Diencephalon (tissue), 1 donor: Measurements from ENCODE around the gene MUC5B. TPM values are rescaled to one million over a fixed set of nuclear protein-coding genes. Genes with fewer than 3 reads are reported as not detected.

Experiments used
- small RNA-seq: library from RNA; depleted of rRNA; stranded (forward); fragments of <200 nt; gene quantifications from one replicate; pipeline ENCODE3, GENCODE V24; 2014
- total RNA-seq: library from RNA; depleted of rRNA; stranded (reverse); fragments of >200 nt; gene quantifications from one replicate; pipeline ENCODE4 v1.2.3, GENCODE V29; 2014

MUC5B gene, protein sequence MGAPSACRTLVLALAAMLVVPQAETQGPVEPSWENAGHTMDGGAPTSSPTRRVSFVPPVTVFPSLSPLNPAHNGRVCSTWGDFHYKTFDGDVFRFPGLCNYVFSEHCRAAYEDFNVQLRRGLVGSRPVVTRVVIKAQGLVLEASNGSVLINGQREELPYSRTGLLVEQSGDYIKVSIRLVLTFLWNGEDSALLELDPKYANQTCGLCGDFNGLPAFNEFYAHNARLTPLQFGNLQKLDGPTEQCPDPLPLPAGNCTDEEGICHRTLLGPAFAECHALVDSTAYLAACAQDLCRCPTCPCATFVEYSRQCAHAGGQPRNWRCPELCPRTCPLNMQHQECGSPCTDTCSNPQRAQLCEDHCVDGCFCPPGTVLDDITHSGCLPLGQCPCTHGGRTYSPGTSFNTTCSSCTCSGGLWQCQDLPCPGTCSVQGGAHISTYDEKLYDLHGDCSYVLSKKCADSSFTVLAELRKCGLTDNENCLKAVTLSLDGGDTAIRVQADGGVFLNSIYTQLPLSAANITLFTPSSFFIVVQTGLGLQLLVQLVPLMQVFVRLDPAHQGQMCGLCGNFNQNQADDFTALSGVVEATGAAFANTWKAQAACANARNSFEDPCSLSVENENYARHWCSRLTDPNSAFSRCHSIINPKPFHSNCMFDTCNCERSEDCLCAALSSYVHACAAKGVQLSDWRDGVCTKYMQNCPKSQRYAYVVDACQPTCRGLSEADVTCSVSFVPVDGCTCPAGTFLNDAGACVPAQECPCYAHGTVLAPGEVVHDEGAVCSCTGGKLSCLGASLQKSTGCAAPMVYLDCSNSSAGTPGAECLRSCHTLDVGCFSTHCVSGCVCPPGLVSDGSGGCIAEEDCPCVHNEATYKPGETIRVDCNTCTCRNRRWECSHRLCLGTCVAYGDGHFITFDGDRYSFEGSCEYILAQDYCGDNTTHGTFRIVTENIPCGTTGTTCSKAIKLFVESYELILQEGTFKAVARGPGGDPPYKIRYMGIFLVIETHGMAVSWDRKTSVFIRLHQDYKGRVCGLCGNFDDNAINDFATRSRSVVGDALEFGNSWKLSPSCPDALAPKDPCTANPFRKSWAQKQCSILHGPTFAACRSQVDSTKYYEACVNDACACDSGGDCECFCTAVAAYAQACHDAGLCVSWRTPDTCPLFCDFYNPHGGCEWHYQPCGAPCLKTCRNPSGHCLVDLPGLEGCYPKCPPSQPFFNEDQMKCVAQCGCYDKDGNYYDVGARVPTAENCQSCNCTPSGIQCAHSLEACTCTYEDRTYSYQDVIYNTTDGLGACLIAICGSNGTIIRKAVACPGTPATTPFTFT (N-terminal part only)
- not detected for total RNA-seq

DNA sequence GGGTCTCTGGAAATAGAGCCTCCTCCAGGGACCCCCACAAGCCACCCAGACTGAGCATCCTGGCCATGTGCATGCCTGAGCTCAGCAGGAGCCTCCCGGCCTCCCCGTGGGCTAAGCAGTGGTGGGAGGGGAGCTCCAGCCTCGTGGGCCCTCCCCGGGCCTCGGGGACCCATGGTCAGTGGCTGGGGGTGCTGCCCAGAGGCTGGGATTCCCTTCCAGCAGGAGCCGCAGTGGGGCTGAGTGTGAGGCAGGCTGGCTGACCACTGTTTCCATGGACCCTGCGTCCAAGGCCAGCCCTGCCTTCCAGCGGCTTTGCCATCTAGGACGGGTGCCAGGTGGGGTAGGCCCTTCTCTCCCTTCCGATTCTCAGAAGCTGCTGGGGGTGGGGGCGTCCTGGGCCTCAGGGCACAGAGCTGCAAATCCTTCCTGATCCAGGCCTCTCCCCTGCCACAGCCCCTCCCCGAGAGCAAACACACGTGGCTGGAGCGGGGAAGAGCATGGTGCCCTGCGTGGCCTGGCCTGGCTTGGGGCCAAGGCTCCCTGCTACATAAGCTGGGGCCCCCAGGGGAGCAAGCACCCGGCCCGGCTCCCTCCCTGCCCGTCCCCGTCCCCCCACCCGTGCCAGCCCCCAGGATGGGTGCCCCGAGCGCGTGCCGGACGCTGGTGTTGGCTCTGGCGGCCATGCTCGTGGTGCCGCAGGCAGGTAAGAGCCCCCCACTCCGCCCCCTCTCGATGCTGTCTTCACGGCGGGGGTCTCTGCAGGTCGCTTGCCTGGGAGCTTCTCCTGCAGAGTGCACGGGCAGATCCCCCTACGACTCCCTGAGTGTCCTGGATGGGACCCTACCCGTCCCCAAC is at the start of gene MUC5B:
TSS of gene MUC5B (plus strand) at position 576 of the 855 bp plus-strand sequence. CDS start at position 634, 58 bp downstream.

DNA sequence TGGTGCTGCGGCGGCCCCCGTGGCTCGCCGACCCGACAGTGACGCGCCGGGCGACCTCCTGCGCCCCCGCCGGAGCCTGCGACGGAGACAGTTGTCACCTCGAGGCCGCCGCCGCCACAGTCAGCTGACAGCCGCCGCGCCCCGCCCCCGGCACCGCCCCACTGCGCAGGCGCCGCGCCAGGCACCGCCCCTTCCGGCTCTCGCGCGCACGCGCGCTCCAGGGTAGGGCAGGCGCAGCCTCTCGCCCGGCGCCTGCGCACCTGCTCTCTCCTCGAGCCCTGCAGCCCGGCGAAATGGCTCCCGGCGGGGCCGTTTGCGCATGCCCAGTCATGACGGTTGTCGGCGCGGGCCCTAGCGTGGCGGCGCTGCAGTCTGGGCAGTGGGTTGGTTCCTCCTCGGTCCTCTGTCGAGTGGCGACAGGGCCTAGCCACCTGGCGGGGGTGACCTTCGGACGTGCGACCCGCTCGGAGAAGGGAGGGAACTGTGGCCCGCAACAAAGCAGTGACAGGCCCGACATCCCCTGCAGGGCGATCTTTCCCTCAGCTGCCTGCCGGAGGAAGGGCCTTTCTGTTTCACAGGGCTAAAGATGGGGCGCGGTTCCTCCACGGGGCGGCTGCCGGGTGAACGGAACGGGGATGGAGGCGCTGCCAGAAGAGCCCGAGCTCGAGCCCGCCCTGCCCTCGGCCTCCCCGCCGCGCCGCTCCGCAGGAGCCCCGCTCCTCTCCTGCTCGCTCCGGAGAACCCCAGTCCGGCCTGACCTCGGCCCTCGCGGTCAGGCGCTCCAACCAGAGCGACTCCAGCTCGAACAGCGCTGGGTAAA is 86.8 kb downstream of the MUC5B start, which contains the start of gene TOLLIP:
TSS of gene TOLLIP (minus strand) at position 135 of the 820 bp plus-strand sequence. CDS start at position 1, 134 bp downstream.

Small RNA genes within 50 kb of the gene (small RNA-seq; reads per million reads assigned to genes)
- gene MIR6744: not detected

Other genes starting within 250 kb of the MUC5B start
- not detected for gene MUC6, start 186.3 kb upstream of the MUC5B start, total RNA-seq
- not detected for gene MUC2, start 148.2 kb upstream of the MUC5B start, total RNA-seq
- not detected for gene MUC5AC, start 65.1 kb upstream of the MUC5B start, total RNA-seq
- gene TOLLIP, start 86.6 kb downstream of the MUC5B start, total RNA-seq: 28.4 TPM
- 43.1 TPM for gene BRSK2, start 166.9 kb downstream of the MUC5B start, total RNA-seq